DMS114 treated with DMSO at 0.1 percent for 48 hours (cell line): Measurements from ENCODE around the gene SDSL.

Experiments used
- DNase-seq: peaks from one replicate; lab custom pipeline; 2025; ENCODE audit not compliant: unreplicated experiment; lab: John Stamatoyannopoulos, UW

SDSL gene

GRCh38 chr12:113479216-113479589 lies 57.0 kb downstream of the SDSL start:
- DNase-seq = no peak

DNA sequence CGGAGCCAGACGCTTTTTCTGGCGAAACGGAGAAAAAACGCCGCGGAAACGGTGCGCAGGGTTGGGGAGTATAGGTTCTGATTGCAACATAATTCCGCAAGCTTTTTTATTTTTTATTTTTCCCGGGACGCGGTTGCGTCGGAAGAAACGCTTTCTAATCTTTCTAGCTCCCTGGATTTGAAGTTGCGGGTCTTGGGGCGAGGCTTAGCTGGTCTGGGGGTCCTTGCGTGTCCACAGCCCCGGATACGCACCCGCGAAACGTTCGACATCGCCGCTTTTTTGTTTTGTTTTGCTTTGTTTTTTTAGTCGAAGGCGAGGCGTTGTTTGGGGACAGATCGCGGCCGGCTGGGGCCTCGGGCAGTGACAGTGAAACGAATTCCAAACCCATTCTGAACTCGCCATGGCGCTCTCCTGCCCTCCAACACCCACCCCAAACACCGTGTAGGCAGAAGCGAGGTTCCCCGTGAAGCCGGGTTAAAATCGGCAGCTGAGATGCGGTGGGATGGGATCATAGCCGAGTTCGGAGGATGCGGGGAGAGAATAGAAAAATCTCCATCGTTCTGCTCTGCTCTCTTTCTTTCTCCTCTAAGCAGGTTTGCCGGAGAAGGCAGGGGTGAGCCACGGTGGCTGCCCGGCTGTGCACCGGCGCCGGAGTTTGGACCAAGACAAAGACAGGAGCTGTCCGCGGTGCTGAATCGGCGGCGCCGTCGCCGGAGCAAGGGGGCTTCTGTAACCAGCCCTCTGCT lies 57.6 kb downstream of the SDSL start:
- DNase-seq = no peak

DNA sequence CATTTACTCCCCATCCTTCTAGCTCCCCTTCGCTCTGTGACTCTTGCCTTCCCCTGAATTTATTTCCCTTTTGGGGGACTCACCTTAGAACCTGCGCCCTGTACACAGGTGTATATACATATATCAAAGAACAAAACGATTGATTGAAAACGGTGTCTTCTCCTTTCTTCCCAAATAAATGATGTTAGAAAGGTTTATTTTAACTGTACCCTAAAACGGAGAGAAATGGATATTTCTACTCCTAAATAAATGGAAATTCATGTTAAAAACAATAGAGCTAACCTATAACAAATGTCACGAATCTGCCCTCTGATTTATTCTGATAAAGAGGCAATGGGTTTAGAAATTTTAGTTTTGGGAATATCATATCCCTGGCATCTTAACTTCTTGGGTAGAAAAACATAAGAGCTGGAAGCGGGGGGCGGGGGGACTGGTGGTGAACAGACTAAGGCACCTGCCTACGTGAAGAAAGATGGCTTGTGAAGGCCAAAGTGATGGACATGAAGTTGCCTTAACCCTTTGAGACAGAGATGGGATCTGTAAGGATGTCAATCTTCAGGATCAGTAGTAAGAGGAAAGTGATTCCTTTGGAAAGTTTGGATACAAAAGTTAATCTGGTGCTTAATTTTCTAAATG lies 58.3 kb downstream of the SDSL start:
- DNase-seq = no peak

DNA sequence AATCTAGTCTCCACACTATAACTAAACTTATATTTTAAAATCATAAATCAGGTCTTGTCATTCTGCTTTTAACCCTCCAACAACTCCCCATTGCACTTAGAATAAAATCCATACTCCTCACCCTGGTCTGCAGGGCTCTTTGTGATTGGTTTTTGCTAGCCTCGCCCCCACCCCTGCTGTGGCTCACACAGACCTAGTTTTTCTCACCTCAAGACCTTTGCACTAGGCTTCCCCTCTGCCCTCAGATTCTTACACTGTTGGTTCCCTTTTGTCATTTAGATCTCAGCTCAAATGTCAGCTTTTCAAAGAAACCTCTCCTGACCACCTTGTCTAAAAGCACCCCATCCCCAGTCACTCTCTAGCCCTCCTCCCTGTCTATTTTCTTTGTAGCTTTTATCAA lies 60.2 kb downstream of the SDSL start:
- no peak for DNase-seq

DNA sequence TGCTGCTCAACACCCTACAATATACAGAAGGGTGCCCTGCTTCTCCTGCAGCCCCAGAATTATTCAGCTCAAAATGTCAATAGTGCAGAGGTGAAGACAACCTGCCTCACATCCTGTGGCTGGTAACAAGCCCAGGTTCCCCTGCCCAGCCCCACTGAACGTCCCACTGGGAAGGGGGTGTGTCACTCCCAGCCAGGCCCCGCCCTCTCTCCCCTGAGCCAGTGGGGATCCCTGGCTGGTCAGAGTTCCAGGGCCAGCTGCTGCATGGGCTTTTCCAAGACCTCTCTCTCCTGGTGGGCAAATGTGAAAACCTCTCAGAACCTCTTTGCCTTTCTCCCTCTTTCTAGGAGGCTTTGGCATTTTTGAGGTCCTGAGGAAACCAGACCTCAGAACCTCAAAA lies 63.1 kb downstream of the SDSL start:
- no peak for DNase-seq

DNA sequence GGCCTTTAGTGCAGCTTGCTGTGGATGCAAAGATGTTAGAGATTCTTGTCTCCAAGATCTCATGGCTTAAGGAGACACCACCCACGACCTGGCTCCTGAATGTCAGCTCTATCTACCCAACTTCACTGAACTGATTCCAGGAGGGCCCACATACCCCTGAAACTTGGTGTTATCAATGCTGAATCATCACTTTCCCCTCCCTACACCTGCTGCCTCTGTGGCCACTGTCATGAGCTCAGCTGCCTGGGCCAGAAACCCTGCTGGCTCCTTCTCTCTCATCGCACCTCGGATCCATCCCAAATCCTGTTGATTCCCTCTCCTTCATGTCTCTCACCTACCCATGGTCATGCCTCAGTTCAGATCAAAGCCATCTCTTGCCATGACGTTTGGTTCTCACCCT lies 64.5 kb downstream of the SDSL start:
- DNase-seq = no peak
